Measurements from ENCODE around the gene RGP1. TPM values are rescaled to one million over a fixed set of nuclear protein-coding genes. Genes with fewer than 3 reads are reported as not detected.

RGP1 gene
- polyA plus RNA-seq, 3 donors, result 2.3 to 9.0 (median 3.3) TPM

DNA sequence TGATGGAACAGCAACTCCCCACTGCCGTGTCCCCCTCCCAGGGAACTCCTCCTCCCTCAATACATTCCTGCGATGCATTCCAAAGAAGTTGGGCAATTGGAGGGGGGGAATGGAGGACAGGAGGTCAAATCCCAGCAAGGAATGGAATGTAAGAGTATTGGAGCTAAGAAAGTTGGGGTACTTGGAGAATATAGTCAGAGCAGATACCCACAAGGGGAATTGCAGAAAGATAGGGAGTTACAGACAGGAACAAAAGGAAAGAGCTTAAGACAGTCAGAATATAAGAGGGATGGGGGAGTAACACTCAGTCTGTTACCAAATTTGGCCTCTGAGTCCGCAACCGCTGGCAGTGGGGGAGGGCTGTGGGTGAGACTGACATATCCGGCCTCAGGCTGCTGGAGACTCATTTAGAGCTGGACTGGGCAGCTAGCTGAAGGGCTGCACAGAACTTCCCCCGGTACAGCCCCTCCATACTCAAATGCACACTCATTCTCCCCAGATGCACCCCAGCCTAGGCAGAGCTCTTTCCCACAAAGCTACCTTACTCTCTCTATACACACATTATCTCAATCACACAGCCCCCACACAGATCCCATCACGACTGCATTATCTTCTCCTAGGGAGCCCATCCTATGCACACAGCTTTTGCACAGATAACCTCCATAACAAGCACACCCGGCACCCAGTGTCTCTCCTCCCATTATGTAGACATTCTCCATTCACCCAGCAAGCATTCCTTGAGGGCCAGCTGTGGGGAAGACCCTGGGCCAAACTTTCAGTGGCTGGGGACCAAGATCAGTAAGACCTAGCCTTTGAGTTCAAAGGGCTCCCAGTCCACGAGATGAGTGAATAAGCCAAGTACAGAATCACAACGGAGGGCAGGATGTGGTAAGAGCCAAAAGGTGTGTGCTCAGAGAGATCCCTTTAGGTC is 20.8 kb upstream of the RGP1 start:
- Mint-ChIP-seq H3K4me3 (no peak overlapping the region), H3K36me3 (peaks cover 18 to 37% of the 10 kb centered on the region in 2 donors), H3K4me1 (peaks cover 7% of the 10 kb centered on the region), H3K27me3 (ENCODE audit: low read depth in 3 of 3) (peaks cover 0 to 3% (median 0%) of the 10 kb centered on the region in 3 donors), H3K27ac (no peak overlapping the region), H3K9me3 (no peaks in the 10 kb centered on the region)
- TF ChIP-seq, protein P1, sequence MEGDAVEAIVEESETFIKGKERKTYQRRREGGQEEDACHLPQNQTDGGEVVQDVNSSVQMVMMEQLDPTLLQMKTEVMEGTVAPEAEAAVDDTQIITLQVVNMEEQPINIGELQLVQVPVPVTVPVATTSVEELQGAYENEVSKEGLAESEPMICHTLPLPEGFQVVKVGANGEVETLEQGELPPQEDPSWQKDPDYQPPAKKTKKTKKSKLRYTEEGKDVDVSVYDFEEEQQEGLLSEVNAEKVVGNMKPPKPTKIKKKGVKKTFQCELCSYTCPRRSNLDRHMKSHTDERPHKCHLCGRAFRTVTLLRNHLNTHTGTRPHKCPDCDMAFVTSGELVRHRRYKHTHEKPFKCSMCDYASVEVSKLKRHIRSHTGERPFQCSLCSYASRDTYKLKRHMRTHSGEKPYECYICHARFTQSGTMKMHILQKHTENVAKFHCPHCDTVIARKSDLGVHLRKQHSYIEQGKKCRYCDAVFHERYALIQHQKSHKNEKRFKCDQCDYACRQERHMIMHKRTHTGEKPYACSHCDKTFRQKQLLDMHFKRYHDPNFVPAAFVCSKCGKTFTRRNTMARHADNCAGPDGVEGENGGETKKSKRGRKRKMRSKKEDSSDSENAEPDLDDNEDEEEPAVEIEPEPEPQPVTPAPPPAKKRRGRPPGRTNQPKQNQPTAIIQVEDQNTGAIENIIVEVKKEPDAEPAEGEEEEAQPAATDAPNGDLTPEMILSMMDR (IDR thresholded peaks at IDR 0.05), result no peak
- H3K79me2 ChIP-seq (ENCODE audit: insufficient read depth, low read length), result peaks cover 83% of the 10 kb centered on the region
- DNase-seq, result peak; percentile 45 to 60 (median 49)
- peaks cover 30 to 52% of the 10 kb centered on the region in 2 donors for H3K36me3 ChIP-seq (replicated peaks in 1 of 2; ENCODE audit: control insufficient read depth in 1 of 2, insufficient read depth in 2 of 2, low read length in 2 of 2)
- no peaks in the 10 kb centered on the region for H3K9me3 ChIP-seq (replicated peaks in 1 of 2; ENCODE audit: control insufficient read depth in 1 of 2, insufficient read depth in 1 of 2, low read length in 2 of 2)
- peak overlapping the region; percentile 40 to 84 for H3K27ac ChIP-seq (ENCODE audit: low read depth in 1 of 2, low read length in 2 of 2)
- peaks cover 53 to 60% of the 10 kb centered on the region in 2 donors for H3K4me1 ChIP-seq (ENCODE audit: control insufficient read depth in 1 of 2, insufficient read depth in 2 of 2, low read length in 2 of 2)
- no peaks in the 10 kb centered on the region for H3K27me3 ChIP-seq (ENCODE audit: control insufficient read depth in 2 of 2, insufficient read depth in 2 of 2, low read length in 2 of 2)
- 3% methylated on average over 5 of the region's 10 CpGs for WGBS (ENCODE audit: insufficient coverage)
- peaks cover 72% of the 10 kb centered on the region for H4K20me1 ChIP-seq (ENCODE audit: insufficient read depth, low read length)
- peak overlapping the region; percentile 37 for H3K9ac ChIP-seq (ENCODE audit: insufficient read depth, low read length, poor library complexity, severe bottlenecking)
- peak overlapping the region; percentile 87 for H3K4me2 ChIP-seq (replicated peaks; ENCODE audit: extremely low read depth, low read length, poor library complexity, severe bottlenecking)
- H3K4me3 ChIP-seq (replicated peaks in 1 of 3; ENCODE audit: low read depth in 2 of 3, low read length in 3 of 3), result peak overlapping the region; percentile 30 to 95 (median 42)
- H2AFZ ChIP-seq (ENCODE audit: insufficient read depth, low read depth, low read length, poor library complexity, severe bottlenecking), result no peak overlapping the region
- intact Hi-C loops (cut with micrococcal nuclease), result loop anchor here in 1 of 2 donors (5.0 to 10.0 kb wide), 2 partner anchors 81 to 124 kb away; partner anchors contain the start of gene TESK1

DNA sequence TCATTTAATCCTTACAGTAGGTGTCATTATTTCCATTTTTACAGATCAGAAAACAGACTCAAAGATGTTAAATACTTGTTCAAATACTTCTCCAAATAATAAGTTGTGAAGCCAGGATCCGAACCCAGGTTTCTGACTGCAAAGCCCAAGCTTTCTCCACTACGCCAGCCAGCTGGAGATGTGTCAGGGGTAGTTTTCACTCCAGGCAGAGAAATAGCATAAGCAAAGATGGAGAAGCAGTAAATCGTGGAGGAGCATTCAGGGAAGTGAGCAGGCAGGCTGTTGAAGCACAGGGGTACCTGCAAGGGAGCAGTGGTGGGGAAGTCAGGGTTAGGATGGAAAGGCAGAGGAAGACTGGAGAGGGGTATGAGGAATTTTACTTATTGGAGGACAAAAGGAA is 20.0 kb upstream of the RGP1 start:
- Histone ChIP-seq H4K20me1 (ENCODE audit: insufficient read depth, low read length) (peaks cover 67% of the 10 kb centered on the region), H3K4me1 (ENCODE audit: control insufficient read depth in 1 of 2, insufficient read depth in 2 of 2, low read length in 2 of 2) (peaks cover 61 to 68% of the 10 kb centered on the region in 2 donors), H3K79me2 (ENCODE audit: insufficient read depth, low read length) (peaks cover 88% of the 10 kb centered on the region), H3K4me2 (replicated peaks; ENCODE audit: extremely low read depth, low read length, poor library complexity, severe bottlenecking) (peak overlapping the region; percentile 87), H3K4me3 (replicated peaks in 1 of 3; ENCODE audit: low read depth in 2 of 3, low read length in 3 of 3) (peak overlapping the region; percentile 84 to 95 (median 85)), H3K36me3 (replicated peaks in 1 of 2; ENCODE audit: control insufficient read depth in 1 of 2, insufficient read depth in 2 of 2, low read length in 2 of 2) (peaks cover 22 to 44% of the 10 kb centered on the region in 2 donors), H3K9ac (ENCODE audit: insufficient read depth, low read length, poor library complexity, severe bottlenecking) (no peak overlapping the region), H3K27ac (ENCODE audit: low read depth in 1 of 2, low read length in 2 of 2) (peak overlapping the region; percentile 28 to 84), H3K27me3 (ENCODE audit: control insufficient read depth in 2 of 2, insufficient read depth in 2 of 2, low read length in 2 of 2) (no peaks in the 10 kb centered on the region), H2AFZ (ENCODE audit: insufficient read depth, low read depth, low read length, poor library complexity, severe bottlenecking) (no peak overlapping the region), H3K9me3 (replicated peaks in 1 of 2; ENCODE audit: control insufficient read depth in 1 of 2, insufficient read depth in 1 of 2, low read length in 2 of 2) (no peaks in the 10 kb centered on the region)
- H3K4me1 Mint-ChIP-seq, result peaks cover 11% of the 10 kb centered on the region
- no peak overlapping the region for H3K27ac Mint-ChIP-seq
- WGBS (ENCODE audit: insufficient coverage), result 0% methylated on average over 1 of the region's 3 CpGs
- no peak overlapping the region for H3K4me3 Mint-ChIP-seq
- H3K9me3 Mint-ChIP-seq, result no peaks in the 10 kb centered on the region
- TF ChIP-seq, protein P1 (IDR thresholded peaks at IDR 0.05), result no peak
- no peak for DNase-seq
- H3K27me3 Mint-ChIP-seq (ENCODE audit: low read depth in 3 of 3), result peaks cover 0 to 3% (median 0%) of the 10 kb centered on the region in 3 donors
- intact Hi-C loops (cut with micrococcal nuclease), result loop anchor here in 1 of 2 donors (5.0 to 10.0 kb wide), 2 partner anchors 82 to 124 kb away; partner anchors contain the start of gene TESK1
- H3K36me3 Mint-ChIP-seq, result peaks cover 18 to 29% of the 10 kb centered on the region in 2 donors

All from CD14-positive monocyte (primary cell).